A549 (cell line): ENCODE measurements around the gene PXYLP1.
A peak's percentile ranks its signal among the peaks of the same experiment; 100 is the strongest.

ENCODE experiments used
- CTCF ChIP-seq: fragments of >200 bp; sonication (Bioruptor Twin); formaldehyde crosslinking; IDR thresholded peaks from 3 replicates; pipeline ENCODE4 v1.5.1; 2016
- EHMT2 ChIP-seq: fragments of 200-600 bp; sonication (generic); IDR thresholded peaks from 2 replicates; pipeline ENCODE4 v1.6.1; 2016; ENCODE audit warnings: antibody characterized with exemption, low read depth, mild to moderate bottlenecking, moderate library complexity
- EP300 ChIP-seq, 2 experiments: fragments of >200 bp; sonication (Bioruptor Twin); formaldehyde crosslinking; IDR thresholded peaks; 2 replicates in 1 of 2; 3 replicates in 1 of 2; pipeline ENCODE4 v1.6.1; 2016 to 2017
- JUN ChIP-seq, 2 experiments: fragments of >200 bp; sonication (Bioruptor Twin); formaldehyde crosslinking; IDR thresholded peaks; 2 replicates in 1 of 2; 3 replicates in 1 of 2; pipeline ENCODE4 v1.6.1; 2016 to 2017
- MYC ChIP-seq: IDR thresholded peaks from 2 replicates; pipeline ENCODE4 v1.6.1; 2012; ENCODE audit warnings: mild to moderate bottlenecking, inconsistent platforms, low read length, improper control_type of control experiment, borderline replicate concordance
- NPAS2 ChIP-seq: fragments of 250-450 bp; sonication (Bioruptor Pico); IDR thresholded peaks from 2 replicates; pipeline ENCODE4 v1.8.0; 2022; ENCODE audit warnings: mild to moderate bottlenecking, moderate library complexity, borderline replicate concordance
- POLR2A ChIP-seq: IDR thresholded peaks from 2 replicates; pipeline ENCODE4 v1.6.1; 2012; ENCODE audit warnings: mild to moderate bottlenecking, low read length
- RAD21 ChIP-seq, 2 experiments: fragments of >200 bp in 1 of 2; sonication (Bioruptor Twin) in 1 of 2; formaldehyde crosslinking in 1 of 2; IDR thresholded peaks in 1 of 2; conservative IDR thresholded peaks in 1 of 2; 2 replicates in 1 of 2; 3 replicates in 1 of 2; pipeline ENCODE4 v1.6.1; 2012 to 2018; ENCODE audit warnings: inconsistent platforms in 1 of 2
- RNF2 ChIP-seq: fragments of 200-600 bp; sonication (generic); IDR thresholded peaks from 2 replicates; pipeline ENCODE4 v1.6.1; 2016; ENCODE audit warnings: low read depth, mild to moderate bottlenecking, antibody characterized with exemption, moderate library complexity, borderline replicate concordance
- TP53 ChIP-seq: fragments of 250-450 bp; sonication (Bioruptor Pico); IDR thresholded peaks from 2 replicates; pipeline ENCODE4 v1.5.0; 2021; ENCODE audit warnings: mild to moderate bottlenecking, moderate library complexity

DNA sequence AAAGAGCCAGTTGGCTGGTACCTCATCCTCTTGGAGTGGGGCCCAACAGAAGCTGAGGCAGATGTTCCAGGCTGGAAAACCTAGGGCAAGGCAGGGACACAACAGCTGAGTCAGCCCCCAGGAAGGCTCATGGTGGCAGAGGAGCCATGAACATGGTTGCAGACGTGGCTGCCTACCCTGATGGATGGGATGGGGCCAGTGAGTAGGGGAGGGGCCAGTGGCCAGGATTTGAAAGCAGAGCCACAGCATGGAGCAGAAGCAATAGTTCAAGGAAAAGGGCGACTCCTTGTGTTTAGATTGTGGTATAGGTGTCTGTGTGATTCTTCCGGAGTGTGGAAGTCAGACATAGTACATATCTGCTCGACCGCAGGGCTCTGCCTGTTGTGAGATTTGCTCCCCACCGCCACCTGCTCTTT is 24.2 kb downstream of the PXYLP1 start:
- TF ChIP-seq RAD21 (conservative IDR thresholded peaks at IDR 0.05 in 1 of 2, IDR thresholded peaks at IDR 0.05 in 1 of 2) (peak in 1 of 2 experiments; percentile 48; a peak in 2 of 5 replicates), POLR2A (no peak), RNF2 (no peak), EHMT2 (no peak), CTCF (peak; percentile 34), TP53 (CRISPR knock-in tag) (no peak), JUN (IDR thresholded peaks at IDR 0.05) (no peak), NPAS2 (no peak), MYC (no peak), EP300 (IDR thresholded peaks at IDR 0.05) (no peak)
